ENCODE results near the gene PDRG1.

Gene PDRG1

DNA sequence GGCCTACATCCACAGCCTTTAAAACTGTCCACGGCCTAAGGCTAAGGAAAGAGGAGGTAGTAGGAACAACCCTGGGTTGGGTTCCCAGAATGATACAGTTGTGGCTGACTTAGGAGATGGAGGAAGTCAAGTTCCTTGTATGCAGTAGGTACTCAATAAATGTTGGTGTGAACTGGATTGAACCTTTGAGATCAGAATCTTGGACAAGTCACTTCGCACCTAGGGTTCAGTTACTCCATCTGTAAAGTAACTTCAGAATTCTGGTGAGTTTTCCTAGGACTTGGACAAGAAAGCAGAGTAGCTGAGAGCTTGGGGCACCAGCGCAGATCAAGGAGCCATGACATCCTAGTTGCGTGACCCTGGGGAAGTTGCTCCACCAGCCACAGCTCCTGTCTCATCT, 25.2 kb upstream of the PDRG1 start:
- no peak for DNase-seq (ENCODE audit: low read depth, low spot score)
- no peak overlapping the region for H3K4me3 ChIP-seq (ENCODE audit: low read depth, low read length)
- in situ Hi-C loops (cut with HindIII; ENCODE audit: low sequenced_read_pairs): no loop called here
- TF ChIP-seq, protein P1, sequence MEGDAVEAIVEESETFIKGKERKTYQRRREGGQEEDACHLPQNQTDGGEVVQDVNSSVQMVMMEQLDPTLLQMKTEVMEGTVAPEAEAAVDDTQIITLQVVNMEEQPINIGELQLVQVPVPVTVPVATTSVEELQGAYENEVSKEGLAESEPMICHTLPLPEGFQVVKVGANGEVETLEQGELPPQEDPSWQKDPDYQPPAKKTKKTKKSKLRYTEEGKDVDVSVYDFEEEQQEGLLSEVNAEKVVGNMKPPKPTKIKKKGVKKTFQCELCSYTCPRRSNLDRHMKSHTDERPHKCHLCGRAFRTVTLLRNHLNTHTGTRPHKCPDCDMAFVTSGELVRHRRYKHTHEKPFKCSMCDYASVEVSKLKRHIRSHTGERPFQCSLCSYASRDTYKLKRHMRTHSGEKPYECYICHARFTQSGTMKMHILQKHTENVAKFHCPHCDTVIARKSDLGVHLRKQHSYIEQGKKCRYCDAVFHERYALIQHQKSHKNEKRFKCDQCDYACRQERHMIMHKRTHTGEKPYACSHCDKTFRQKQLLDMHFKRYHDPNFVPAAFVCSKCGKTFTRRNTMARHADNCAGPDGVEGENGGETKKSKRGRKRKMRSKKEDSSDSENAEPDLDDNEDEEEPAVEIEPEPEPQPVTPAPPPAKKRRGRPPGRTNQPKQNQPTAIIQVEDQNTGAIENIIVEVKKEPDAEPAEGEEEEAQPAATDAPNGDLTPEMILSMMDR (IDR thresholded peaks at IDR 0.05; ENCODE audit: low read depth, low read length): no peak

DNA sequence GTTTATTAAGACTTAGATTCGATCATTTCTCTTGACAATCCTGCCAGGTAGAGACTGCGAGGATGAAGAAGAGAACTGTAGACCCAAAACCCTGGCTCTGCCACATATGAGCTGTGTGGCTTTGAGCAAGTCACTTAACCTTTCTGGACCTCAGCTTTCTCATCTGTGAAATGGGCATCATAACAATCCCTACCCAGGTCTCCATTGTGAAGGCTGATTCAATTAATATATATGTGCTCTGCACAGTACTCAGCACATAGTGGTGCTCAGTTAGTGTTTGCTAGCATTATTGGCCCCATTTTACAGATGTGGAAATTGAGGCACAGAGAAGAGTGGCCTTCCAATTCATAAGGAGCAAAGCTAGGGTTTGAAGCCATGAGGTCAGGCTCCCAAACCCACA, 24.0 kb upstream of the PDRG1 start:
- in situ Hi-C loops (cut with HindIII; ENCODE audit: low sequenced_read_pairs): no loop called here
- no peak for DNase-seq (ENCODE audit: low read depth, low spot score)
- TF ChIP-seq, protein P1 (IDR thresholded peaks at IDR 0.05; ENCODE audit: low read depth, low read length): no peak

DNA sequence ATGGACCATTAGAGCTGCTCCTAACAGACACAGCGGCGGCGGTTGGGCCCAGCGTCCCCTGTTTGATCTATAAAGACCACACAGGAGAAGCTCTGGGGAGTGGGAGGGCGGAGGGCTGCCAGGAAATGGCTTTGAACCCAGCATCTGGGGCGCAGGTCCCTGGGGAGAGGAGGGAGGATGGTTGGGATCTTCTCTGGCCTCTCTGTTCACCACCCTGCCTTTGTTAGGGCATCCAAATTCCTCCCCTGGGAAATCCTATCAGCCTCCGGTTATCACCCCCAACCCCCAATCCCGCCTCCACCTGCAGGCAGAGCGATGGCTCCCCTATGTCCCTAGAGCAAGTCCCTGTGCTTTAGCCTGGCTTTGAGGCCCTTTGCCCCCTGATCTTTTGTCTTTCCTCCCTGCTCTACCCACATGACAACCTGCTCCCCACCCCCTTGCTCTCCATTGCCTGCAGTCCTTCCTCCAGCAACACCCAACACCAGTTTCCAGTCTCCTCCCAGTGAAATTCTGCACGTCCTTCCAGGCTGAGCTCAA, 23.2 kb upstream of the PDRG1 start:
- DNase-seq (ENCODE audit: low read depth, low spot score): no peak
- TF ChIP-seq, protein P1 (IDR thresholded peaks at IDR 0.05; ENCODE audit: low read depth, low read length): no peak
- H3K4me3 ChIP-seq (ENCODE audit: low read depth, low read length): no peak overlapping the region
- in situ Hi-C loops (cut with HindIII; ENCODE audit: low sequenced_read_pairs): no loop called here

More for the DNA sequence above, 24.0 kb upstream of the PDRG1 start:
- no peak overlapping the region for H3K4me3 ChIP-seq (ENCODE audit: low read depth, low read length)

DNA sequence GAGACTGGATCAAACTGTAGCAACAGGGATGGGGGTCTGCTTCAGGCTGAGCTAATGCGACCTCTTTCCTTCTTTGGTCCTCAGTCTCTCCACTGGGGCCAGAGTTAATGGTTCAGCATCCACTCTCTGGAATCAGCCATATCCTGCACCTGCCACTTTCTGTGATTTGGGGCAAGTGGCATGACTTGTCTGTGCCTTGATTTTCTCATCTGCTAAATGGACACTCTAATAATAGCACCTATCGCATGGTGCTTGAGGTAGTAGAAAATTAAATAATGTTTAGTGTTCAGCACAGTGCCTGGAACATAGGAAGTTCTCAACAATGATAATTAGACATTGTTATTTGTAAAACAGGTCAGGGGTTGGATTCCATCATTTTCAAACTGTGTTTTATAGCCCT, 22.4 kb upstream of the PDRG1 start:
- TF ChIP-seq, protein P1 (IDR thresholded peaks at IDR 0.05; ENCODE audit: low read depth, low read length): no peak
- in situ Hi-C loops (cut with HindIII; ENCODE audit: low sequenced_read_pairs): no loop called here
- no peak overlapping the region for H3K4me3 ChIP-seq (ENCODE audit: low read depth, low read length)
- DNase-seq (ENCODE audit: low read depth, low spot score): no peak

DNA sequence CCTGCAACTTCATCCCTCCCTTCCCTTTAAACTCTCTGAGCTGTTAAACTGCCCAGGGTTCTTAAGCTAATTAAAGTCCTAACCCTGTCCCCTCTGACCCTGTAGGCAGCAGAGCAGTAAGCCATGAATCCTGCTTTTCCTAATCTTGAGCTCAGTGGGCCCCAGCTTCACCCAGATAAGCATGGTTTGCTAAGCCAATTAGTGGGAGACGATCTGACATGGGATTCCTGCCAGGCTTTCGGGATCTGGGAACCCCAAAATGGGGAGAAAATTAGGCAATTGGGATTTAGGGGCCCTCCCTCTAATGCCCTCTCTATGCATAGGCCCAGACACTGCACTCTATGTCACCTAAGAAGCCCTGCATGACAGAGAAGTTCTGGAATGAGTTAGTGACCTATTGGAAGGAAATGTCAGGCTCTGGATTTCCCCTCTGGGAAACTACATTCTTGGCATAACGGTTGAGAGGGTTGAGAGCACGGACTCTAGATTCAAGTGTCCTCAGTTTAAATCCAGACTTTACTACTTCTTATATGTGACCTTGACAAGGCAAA, 20.7 kb upstream of the PDRG1 start:
- TF ChIP-seq, protein P1 (IDR thresholded peaks at IDR 0.05; ENCODE audit: low read depth, low read length): no peak

DNA sequence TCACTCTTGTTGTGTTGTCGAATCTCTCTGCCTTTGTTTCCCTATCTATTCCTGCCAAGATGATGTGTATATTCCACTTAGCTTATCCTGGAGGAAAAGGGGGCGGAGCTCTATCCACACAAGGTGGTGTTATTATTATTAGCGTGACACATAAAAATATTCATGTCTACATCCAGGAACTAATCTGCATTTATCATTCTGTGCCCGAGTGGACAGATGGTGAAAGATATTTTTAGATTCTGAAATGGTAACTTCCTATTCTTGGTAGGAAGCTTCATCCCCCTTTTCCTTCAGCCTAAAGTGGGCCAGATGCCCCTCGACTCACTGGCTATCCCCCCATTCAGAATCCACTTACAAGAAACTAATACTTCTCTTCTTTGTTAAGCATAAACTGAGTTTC, 18.1 kb upstream of the PDRG1 start:
- DNase-seq (ENCODE audit: low read depth, low spot score): no peak
- no peak overlapping the region for H3K4me3 ChIP-seq (ENCODE audit: low read depth, low read length)
- in situ Hi-C loops (cut with HindIII; ENCODE audit: low sequenced_read_pairs): no loop called here
- TF ChIP-seq, protein P1 (IDR thresholded peaks at IDR 0.05; ENCODE audit: low read depth, low read length): no peak

More for the DNA sequence above, 20.7 kb upstream of the PDRG1 start:
- no peak overlapping the region for H3K4me3 ChIP-seq (ENCODE audit: low read depth, low read length)
- in situ Hi-C loops (cut with HindIII; ENCODE audit: low sequenced_read_pairs): no loop called here
- DNase-seq (ENCODE audit: low read depth, low spot score): no peak
